ENCODE results near the gene AOPEP.

AOPEP gene

GRCh38 chr9:95116002-95116807, 389.7 kb downstream of the AOPEP start:
- Histone ChIP-seq H3K27ac (ENCODE audit: low read depth, low read length, poor library complexity, severe bottlenecking) (peak overlapping the region; percentile 68), H2AFZ (ENCODE audit: low read length) (no peak overlapping the region), H3K79me2 (ENCODE audit: insufficient read depth, low read length) (no peaks in the 10 kb centered on the region), H3K9me2 (ENCODE audit: low read depth, low read length) (no peaks in the 10 kb centered on the region), H3K9ac (ENCODE audit: low read length) (peak overlapping the region; percentile 25; the same call in 1 of the 2 replicates), H3K36me3 (ENCODE audit: insufficient read depth, low read length) (no peaks in the 10 kb centered on the region; the same call in 1 of the 2 replicates), H3K4me2 (ENCODE audit: low read length) (no peak overlapping the region), H3K27me3 (ENCODE audit: insufficient read depth, low read length) (no peaks in the 10 kb centered on the region), H3K4me1 (ENCODE audit: insufficient read depth, low read length, severe bottlenecking) (peaks cover 30% of the 10 kb centered on the region), H3F3A (ENCODE audit: insufficient read depth, low read length) (no peaks in the 10 kb centered on the region), H3K9me3 (ENCODE audit: low read length) (no peaks in the 10 kb centered on the region), H3K4me3 (ENCODE audit: low read depth, low read length, poor library complexity, severe bottlenecking) (no peak overlapping the region), H4K20me1 (ENCODE audit: insufficient read depth, low read length) (no peaks in the 10 kb centered on the region)
- TF ChIP-seq EZH2 (IDR thresholded peaks at IDR 0.05; ENCODE audit: borderline replicate concordance, low read length) = no peak
- TF ChIP-seq, protein P1, sequence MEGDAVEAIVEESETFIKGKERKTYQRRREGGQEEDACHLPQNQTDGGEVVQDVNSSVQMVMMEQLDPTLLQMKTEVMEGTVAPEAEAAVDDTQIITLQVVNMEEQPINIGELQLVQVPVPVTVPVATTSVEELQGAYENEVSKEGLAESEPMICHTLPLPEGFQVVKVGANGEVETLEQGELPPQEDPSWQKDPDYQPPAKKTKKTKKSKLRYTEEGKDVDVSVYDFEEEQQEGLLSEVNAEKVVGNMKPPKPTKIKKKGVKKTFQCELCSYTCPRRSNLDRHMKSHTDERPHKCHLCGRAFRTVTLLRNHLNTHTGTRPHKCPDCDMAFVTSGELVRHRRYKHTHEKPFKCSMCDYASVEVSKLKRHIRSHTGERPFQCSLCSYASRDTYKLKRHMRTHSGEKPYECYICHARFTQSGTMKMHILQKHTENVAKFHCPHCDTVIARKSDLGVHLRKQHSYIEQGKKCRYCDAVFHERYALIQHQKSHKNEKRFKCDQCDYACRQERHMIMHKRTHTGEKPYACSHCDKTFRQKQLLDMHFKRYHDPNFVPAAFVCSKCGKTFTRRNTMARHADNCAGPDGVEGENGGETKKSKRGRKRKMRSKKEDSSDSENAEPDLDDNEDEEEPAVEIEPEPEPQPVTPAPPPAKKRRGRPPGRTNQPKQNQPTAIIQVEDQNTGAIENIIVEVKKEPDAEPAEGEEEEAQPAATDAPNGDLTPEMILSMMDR (IDR thresholded peaks at IDR 0.05; ENCODE audit: low read length) = peak; percentile 67

DNA sequence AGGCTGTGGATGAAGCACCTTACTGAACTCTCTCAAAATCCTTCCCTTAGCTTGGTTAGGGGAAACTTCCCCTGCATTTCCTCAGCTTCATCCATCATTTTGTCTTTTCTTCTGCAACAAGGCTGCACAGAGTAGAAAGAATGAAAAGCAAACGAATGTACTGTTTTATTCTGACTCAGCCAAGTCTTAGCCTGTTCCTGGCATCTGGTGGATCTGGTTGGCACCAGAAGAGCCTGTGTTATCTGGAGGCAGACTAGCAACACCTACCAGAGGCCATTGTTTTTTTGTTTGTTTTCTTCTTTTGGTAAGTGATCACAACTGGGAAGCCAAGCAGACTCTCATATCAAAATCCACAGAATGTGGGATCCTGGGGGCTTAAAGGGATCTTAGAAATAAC, 390.3 kb downstream of the AOPEP start:
- no peaks in the 10 kb centered on the region for H3K9me2 ChIP-seq (ENCODE audit: low read depth, low read length)
- peak overlapping the region; percentile 68 for H3K27ac ChIP-seq (ENCODE audit: low read depth, low read length, poor library complexity, severe bottlenecking)
- no peaks in the 10 kb centered on the region for H3K79me2 ChIP-seq (ENCODE audit: insufficient read depth, low read length)
- no peak overlapping the region for H3K4me3 ChIP-seq (ENCODE audit: low read depth, low read length, poor library complexity, severe bottlenecking)
- no peaks in the 10 kb centered on the region for H3K27me3 ChIP-seq (ENCODE audit: insufficient read depth, low read length)
- no peak overlapping the region for H2AFZ ChIP-seq (ENCODE audit: low read length)
- no peaks in the 10 kb centered on the region; the same call in 1 of the 2 replicates for H3K36me3 ChIP-seq (ENCODE audit: insufficient read depth, low read length)
- H3K9ac ChIP-seq (ENCODE audit: low read length) = peak overlapping the region; percentile 25; the same call in 1 of the 2 replicates
- TF ChIP-seq, protein P1 (IDR thresholded peaks at IDR 0.05; ENCODE audit: low read length) = no peak
- TF ChIP-seq EZH2 (IDR thresholded peaks at IDR 0.05; ENCODE audit: borderline replicate concordance, low read length) = no peak
- no peaks in the 10 kb centered on the region for H4K20me1 ChIP-seq (ENCODE audit: insufficient read depth, low read length)
- H3K4me1 ChIP-seq (ENCODE audit: insufficient read depth, low read length, severe bottlenecking) = peaks cover 30% of the 10 kb centered on the region
- no peak overlapping the region for H3K4me2 ChIP-seq (ENCODE audit: low read length)
- H3K9me3 ChIP-seq (ENCODE audit: low read length) = no peaks in the 10 kb centered on the region
- H3F3A ChIP-seq (ENCODE audit: insufficient read depth, low read length) = no peaks in the 10 kb centered on the region

GRCh38 chr9:95118596-95118995, 392.1 kb downstream of the AOPEP start:
- Histone ChIP-seq H3K4me3 (ENCODE audit: low read depth, low read length, poor library complexity, severe bottlenecking) (no peak overlapping the region), H3K4me1 (ENCODE audit: insufficient read depth, low read length, severe bottlenecking) (peaks cover 30% of the 10 kb centered on the region), H3K27me3 (ENCODE audit: insufficient read depth, low read length) (no peaks in the 10 kb centered on the region), H3K9ac (ENCODE audit: low read length) (no peak overlapping the region), H3K9me2 (ENCODE audit: low read depth, low read length) (no peaks in the 10 kb centered on the region), H3K79me2 (ENCODE audit: insufficient read depth, low read length) (no peaks in the 10 kb centered on the region), H3K9me3 (ENCODE audit: low read length) (no peaks in the 10 kb centered on the region), H2AFZ (ENCODE audit: low read length) (no peak overlapping the region), H3K27ac (ENCODE audit: low read depth, low read length, poor library complexity, severe bottlenecking) (peak overlapping the region; percentile 20), H3K4me2 (ENCODE audit: low read length) (no peak overlapping the region), H3F3A (ENCODE audit: insufficient read depth, low read length) (no peaks in the 10 kb centered on the region), H4K20me1 (ENCODE audit: insufficient read depth, low read length) (no peaks in the 10 kb centered on the region), H3K36me3 (ENCODE audit: insufficient read depth, low read length) (no peaks in the 10 kb centered on the region)
- TF ChIP-seq EZH2 (IDR thresholded peaks at IDR 0.05; ENCODE audit: borderline replicate concordance, low read length) = no peak
- TF ChIP-seq, protein P1 (IDR thresholded peaks at IDR 0.05; ENCODE audit: low read length) = no peak

Data from OCI-LY1 (cell line).